ENCODE measurements around the gene STIMATE.

The STIMATE gene

DNA sequence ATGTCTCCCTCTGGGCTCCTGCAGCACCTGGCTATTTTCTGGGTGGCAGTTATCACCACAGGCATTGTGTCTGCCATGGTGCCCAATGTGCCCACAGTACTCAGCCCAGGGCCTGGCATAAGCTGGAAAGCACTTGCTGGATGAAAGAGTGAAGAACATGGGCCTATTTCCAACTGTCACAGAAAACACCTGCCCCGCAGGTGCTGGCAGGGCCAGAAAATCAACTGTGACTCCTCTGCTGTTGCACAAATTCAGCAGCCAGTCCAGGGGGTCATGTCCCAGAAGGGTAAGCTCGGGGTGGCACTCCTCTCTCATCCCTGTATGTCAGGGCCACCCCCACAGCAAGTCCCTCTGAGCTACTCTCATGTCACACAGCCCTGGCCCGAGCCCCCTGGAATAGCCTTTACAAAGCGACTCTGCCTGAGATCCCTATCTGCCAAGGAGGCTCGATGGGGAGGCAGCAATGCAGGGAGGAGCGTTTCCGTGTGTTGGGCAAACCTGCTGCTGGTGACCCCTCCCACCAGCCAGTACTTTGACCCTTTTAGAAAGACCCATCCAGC, 85.8 kb downstream of the STIMATE start:
- no peak for DNase-seq

DNA sequence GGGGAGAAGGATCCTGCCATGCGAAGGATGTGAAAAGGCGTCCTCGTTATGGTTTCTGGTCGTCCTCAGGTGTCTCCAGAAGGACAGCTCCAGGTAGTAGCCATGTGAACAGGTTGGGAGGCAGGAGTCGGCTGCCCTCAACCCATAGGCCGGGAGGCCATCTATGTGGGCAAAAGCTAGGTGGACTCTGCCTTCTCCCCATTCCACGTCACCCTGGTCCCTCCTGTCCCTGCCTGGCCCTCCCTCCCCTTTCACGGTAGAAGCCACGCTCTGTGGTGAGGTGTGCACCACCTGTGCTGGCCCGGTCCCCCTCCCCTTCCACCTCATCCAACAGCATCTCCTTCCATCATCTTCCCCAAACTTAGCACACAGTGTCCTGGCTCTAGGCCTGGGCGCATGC, 86.4 kb downstream of the STIMATE start:
- DNase-seq = no peak

DNA sequence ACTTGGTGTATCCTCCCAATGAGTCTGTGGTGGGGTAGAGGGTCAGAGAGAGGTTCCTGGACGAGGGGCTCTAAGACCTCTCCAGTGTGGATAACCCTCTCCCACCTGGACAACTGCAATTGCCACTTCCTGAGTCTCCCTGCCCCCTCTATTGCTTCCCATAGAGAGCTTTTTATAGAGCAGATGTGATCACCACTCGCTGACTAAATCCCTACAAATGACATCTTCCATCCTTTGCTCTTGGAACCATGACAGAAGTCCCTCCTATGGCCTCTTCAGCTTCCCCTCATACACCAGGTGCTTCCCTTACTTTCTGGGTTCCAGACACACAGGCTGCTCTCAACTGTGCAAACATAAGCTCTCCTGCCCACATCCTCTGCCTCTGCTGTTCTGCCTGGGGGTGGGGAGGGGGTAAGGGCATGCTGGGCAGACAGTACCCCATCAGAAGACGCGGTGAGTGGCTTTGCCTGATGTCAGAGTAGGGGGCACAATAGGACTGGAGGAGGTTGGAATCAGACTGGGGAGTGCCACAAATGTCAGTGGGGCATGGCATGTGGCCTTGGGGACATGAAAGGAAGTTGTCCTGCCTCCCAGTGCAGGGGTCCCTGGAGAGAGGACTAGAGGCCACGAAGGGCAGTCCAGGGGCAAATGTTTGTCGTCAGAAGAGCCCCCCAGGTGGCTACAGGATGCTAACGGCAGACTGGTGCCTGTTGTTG, 87.5 kb downstream of the STIMATE start:
- DNase-seq = no peak

DNA sequence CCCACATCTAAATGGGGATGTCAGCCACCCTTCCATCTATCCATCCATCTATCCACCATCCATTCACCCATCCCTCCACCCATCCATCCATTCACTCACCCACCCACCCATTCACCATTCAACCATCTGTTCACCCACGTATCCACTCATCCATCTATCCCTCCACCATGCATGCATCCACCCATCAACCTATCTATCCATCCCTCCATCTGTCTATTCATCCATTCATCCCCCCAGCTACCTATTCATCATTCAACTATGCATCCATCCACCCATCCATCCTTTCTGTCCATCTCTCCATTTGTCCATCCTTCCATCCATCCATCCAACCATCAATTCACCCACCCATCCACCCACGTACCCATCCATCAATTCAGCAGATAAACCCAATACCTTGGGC, 88.2 kb downstream of the STIMATE start:
- DNase-seq = no peak

DNA sequence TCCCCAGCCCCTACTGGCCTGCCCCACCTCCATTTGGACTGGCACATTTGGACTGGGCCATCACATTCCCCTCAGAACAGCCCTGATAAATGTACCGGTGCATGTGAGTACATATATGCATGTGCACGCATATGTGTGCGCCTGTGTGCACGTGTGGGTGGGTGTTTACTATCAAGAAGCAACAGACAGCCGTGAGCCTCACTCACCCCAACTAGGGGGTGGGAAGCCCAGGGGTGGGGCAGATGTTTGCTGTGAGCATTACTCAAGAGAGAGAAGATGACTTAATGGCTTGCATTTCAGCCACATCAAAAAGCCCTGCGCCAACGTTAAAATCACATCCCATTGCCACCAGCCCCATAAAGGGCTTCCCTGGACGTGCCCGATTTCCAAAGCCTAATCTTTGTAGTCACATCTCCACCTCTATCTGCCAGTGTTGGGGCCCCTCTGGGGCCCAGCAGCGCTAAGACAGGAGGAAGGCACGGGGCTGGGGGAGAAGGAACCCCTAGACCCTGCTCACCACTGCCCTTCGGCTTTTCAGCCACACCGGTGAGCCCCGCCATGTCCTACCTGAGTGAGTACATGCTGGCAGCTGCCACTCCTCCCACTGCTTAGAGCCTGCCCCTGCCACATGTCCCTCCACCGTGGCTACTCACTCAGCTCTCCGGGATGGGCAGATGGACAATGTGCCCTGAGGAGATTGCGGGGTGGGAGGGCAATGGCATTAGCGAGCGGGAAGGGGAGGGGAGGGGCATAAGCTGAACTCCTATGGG, 91.9 kb downstream of the STIMATE start:
- no peak for DNase-seq

DNA sequence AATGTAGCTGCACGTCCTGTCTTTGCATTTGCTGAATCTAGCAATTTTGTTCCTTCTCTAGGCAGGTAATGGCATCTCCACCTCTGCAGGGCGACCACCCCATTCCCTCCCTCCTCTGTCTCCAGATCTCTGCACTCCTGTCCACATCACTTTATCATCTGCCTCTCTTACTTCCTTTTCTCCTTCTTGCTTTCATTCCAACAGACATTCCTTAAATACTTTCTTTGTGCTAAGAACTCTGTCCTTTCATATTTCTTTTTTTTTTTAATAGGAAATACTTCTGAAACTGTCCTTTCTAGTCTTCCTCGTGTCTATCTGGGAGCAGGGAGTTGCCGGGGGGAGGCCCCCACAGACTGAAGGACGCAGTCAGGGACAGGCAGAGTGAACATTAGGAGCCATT, 95.5 kb downstream of the STIMATE start:
- no peak for DNase-seq

DNA sequence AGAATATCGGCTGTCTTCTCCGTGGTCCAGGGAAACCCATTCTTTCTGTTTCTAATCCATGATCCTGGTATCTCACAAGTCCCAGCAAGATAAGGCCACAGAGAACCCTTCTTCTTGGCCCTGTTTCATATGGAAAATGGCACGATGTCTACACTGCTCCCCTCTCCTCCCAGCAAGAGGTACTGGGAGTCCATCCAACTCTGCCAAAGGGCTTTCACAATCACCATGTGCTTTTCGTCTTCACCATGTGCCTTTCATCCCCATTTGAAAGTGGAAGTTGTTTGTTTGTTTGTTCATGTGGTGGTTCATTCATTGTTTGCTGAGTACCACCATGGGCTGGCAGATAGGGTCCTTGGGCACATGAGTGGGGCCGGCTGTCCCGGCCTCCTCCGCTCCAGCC, 97.3 kb downstream of the STIMATE start:
- no peak for DNase-seq

DNA sequence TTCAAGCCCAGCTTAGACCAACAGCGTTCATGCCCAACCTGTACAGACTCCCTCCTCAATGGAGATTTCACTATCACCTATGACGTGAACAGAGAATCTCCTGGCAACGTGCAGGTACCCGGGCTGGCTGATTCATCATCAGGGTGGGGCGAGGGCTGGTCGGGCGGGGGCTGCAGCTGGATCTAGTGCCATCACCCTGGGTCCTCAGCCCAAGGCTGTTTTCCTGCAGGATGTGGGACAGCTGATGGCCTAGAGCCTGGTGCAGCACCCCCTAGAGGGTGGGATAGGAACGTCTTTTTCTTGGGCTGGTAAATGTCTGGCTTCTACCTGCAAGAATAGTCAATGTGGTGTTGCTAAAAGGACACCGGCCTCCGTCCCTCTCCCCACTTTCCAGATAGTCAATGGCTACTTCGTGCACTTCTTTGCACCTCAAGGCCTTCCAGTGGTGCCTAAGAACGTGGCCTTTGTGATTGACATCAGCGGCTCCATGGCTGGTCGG, 98.3 kb downstream of the STIMATE start:
- DNase-seq = no peak

DNA sequence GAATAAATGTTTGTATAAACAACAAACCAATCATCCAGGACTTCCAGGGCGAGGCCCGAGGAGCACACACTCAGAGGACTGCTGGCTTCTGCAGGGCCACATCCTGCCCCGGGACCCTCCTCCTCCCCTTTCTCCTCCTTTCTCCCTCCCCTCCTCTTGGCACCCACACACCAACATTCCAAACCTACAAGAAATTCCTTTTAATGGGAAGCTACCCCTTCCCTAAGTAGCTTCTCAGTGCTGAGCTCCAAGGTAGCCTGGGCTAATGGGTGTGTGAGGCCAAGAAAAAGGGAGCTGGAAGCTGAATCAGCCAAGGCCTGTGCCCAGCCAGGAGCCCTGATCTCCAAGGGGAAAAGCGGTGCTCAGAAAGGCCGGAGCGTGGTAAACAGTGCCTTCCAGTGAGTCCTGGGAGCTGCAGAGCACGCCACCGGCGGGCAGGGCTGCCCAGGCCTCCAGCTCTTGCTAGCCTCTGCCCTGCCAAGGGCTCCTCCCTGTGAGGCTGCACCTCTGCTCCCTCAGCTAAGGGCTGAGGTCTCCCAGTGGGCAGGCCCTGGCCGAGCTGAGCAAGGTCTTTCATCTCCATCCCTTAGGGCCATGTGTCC, 98.9 kb downstream of the STIMATE start:
- DNase-seq = no peak

DNA sequence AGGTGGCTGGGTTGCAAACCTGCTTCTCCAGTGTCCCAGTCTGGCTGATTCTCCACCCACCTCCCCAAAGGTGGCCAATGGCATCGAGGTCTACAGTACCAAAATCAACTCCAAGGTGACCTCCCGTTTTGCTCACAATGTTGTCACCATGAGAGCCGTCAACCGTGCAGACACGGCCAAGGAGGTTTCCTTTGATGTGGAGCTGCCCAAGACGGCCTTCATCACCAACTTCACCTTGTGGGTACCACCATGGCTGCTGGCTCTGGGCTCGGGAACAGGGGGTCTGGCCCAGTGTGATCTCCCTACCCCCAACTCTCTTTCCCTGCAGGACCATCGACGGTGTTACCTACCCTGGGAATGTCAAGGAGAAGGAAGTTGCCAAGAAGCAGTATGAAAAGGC, 100.9 kb downstream of the STIMATE start:
- DNase-seq = no peak

DNA sequence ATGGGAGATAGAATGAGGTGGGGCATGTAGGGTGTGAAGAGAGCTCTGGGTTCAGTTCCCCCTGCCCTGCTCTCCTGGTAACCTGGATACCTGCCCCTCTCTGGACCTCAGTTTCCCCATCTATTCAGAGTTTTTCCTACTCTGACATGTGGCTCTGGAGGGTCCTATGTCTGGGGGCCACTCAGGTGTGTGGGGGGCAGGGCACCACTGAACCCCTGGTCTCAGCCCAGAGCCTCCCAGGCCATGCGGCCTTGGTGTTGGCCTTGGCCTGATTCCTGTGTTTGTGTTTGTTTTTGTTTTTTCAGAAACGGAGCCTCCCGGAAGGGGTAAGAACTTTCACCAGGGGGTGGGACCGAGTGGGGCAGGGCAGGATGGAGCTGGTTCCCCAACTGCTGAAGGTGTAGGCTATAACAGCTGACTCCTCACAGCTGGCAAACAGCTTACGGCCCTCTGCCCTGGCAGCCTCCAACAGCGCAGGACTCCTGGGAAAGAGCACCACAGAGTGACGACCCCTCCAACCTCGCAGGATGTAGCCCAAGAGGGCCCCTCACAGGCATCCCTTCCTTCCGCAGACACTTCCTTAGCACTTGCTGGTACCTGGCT, 101.9 kb downstream of the STIMATE start:
- DNase-seq = no peak

DNA sequence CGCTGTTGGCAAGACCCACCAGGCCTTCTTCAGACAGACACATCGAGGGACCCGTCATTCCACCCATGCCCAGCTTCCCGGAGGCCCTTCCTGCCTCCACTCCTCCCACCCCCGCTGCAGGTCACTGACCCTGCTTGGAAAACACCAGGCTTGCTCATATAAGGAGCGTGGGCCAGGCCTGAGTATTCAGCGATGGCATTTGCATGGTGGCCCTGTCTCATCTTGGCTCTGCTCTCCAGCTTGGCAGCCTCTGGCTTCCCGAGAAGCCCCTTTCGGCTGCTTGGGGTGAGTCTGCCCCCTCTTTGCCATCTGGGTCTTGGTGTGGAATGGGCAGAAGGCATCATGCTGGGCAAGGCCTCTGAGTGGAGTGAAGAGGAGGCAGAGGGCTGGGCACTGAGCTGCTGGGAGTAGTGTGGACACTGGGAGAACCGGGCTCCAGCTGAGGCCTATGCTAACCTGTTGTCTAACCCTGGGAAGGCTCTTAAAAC, 102.7 kb downstream of the STIMATE start, which contains the start of gene ITIH3:
Gene ITIH3 (plus strand): TSS at position 185 of the 488 bp plus-strand sequence. CDS start 8 bp downstream, at position 193.
- no peak for DNase-seq

DNA sequence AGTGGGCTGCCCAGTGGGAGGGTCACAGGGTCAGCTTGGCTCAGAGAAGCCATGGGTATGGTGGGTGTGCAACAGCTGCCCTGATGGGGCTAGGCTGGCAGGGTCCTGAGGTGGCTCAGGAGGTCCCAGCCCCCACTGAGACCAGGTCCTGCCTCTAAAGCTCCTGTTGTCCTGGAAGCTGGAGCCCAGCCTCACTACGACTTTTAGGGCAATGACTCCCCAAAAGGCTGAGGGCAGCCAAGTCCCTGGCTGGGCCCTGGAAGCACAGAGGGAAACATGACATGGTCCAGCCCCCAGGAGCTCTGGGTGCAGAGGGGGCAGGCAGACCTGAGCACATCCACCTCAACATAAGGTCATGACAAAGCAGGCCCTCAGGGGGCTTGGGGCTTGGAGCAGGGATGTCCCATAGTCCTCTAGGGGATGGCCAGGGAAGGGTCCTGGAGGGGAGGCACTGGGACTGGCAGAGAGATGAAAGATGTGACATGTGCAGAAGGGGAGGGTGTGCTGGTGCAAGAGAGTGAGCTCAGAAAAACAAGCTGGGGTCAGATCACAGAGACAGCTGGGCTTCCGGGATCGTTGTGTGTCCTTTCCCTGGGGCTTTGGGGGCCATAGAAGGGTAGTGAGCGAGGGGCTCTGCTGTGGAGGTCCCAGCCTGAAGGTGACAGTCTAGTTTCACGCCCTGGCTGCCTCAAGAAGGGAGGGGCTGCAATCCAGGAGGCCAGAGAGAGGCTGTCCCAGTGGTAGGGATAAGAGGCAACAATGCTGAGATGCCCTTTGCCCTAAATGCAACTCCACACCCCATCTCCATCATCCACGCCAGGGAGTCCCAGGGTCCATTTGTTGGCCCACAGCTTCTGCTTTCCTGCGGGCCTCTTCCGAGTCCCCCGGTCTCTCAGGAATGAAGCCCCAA, 103.4 kb downstream of the STIMATE start:
- DNase-seq = no peak

DNA sequence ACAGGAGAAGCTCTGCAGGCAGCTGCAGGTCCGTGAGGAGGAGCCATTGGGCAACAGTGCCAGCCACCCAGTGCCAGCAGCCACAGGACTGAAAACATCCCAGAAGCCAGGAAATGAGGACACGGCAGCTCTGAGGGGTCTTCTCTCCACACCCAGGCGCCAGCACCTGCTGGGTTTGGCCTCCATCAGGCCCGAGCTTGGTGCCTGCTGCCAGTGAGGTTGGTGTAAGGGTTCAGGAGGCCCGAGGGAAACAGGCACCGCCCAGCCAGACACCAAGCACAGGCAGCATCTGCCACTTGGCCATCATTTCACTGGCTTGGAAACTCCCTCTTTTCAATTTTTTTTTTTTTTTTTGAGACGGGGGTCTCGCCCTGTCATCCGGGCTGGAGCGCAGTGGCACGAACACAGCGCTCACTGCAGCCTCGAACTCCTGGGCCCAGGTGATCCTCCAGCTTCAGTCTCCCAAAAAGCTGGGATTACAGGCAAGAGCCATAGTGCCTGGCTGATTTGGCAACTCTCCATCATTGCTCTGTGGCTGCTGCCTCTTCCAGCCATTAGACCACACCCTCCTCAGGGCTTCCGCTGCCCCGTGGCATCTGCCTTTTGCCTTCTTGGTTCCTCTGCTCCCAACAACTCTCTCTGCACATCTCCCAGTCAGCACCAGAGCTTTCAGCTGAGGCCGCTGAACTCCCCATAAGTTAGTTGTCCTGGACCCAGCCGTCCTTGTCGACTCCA, 104.2 kb downstream of the STIMATE start:
- DNase-seq = no peak

DNA sequence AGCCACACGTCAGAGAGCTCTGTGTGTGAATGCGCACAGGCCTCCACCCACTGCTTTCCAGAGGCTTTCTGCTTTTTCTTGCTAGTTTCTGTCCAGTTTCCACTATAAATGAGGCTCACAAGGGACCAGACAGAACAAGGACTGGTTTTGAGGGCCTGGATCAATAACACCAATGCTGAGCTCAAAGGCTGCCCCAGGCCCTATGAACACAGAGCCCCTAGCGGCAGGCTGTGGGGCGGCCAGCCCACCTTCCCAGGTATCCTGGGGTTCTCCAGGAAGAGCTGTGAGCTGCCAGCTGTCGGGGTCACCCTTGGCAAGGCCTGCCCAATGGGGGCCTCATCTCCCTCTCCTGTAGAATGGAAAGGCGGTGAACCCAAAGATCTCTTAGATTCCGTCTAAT, 104.9 kb downstream of the STIMATE start:
- no peak for DNase-seq

DNA sequence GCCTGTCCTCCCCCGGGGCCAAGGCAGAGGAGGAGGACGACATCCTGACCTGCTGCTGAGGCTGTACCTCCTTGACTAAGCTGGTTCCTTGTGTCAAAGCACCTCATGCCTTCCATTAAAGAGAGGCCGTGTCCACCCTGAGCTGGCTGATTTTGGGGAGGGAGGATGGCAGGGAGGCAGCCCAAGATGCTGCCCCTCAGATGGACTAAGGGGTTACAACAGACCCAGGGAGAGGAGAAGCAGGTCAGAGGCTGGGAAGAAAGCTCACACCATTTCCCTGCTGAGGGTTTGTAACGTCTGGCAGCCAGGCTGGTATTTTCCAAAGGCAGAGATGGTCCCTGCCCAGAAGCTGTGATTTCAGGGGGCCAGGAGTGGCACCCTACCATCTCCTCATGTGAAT, 105.4 kb downstream of the STIMATE start:
- no peak for DNase-seq

DNA sequence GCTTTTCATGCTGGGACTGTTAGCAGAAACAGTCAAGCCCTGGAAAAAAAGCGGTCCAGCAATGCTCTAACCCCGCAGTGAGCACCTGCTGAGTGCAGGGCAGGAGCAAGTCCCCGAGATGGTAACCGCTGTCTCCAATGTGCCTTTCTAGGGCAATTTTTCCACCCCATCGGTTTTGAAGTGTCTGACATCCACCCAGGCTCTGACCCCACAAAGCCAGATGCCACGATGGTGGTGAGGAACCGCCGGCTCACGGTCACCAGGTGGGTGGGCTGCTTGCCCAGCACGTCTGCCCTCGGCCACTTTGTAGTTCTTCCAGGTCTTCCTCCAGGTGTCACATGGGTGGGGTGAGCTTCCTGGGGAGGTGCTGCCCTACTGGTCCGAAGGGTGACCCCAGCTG, 106.0 kb downstream of the STIMATE start:
- DNase-seq = no peak

DNA sequence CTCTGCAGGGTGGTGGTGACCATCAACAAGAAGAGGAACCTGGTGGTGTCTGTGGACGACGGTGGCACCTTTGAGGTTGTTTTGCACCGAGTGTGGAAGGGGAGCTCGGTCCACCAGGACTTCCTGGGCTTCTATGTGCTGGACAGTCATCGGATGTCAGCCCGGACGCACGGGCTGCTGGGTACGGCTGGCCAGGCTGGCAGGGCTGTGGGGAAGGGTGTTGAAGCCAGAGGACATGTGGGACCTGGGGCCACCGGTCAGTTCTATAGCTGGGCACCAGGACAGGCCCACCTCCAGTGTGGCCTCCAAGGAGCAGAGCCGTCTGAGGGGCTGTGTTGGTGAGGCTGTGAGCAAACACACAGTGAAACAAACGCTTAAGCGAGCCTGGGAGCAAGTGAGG, 106.6 kb downstream of the STIMATE start:
- DNase-seq = no peak

DNA sequence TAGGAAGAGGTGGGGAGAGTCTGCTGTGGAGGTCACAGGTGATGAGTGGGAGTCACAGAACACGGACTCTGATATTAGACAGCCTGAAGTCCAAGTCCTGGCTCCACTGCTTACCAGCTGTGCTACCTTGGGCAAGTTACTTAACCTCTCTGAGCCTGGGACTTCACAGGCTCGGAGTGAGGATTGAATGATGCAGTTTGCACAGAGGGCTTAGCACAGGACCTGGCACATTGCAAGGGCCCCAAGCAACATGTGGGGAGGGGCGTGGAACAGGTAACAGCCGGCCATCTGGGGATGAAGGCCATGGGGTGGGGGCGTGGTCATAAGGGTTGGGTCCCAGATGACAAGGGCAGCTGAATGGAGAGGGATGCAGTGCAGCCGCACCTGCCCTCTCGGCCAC, 107.0 kb downstream of the STIMATE start:
- no peak for DNase-seq

DNA sequence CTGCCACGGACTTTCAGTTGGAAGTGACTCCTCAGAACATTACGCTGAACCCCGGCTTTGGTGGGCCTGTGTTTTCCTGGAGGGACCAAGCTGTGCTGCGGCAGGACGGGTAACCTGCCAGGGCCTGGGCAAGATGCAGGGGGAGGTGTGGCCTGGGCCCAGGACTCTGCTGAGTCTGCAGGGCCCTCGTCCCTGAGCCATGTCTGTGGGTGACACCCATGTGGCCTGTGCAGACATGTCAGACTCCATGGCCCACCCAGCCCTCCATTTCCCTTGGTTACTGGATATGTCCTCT, 107.7 kb downstream of the STIMATE start:
- no peak for DNase-seq

Data from GOT3 (cell line).